ENCODE measurements around the gene BCL2. TPM values are rescaled to one million over a fixed set of nuclear protein-coding genes. Genes with fewer than 3 reads are reported as not detected.
"Not testable (repeated sequence)": the region's sequence is repeated elsewhere in the genome, so short reads cannot be mapped to it uniquely, and the experiment has no call there.

Gene BCL2
- total RNA-seq, 2 experiments from 2014 or later = 66.0 to 88.9 TPM

DNA sequence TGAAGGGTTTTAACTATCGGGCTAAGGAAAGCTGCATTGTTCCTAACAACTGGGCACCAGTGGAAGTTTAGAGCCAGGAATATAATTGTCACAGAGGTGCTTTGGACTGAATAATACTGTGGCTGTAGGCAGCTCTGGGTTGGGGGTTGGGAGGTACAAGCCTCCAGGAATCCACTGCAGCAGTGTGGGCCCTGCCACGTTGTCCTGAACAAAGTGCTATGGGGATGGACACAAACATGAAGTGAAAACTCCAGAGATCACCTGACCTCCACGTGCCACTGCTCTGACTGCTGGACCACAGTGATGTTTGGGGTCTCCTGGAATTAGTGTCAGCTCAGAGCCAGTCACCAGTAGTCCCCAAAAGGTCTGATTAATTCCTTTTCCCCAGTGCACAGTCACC, 110.9 kb downstream of the BCL2 start:
- POLR2A ChIA-PET = interaction anchor here (0.6 to 0.7 kb wide), 2 partner anchors 50 to 109 kb away, joined by 3 to 4 read pairs; no protein-coding TSS in a partner anchor
- Mint-ChIP-seq H3K27me3 (no peaks in the 10 kb centered on the region), H3K9me3 (ENCODE audit: low read depth) (no peaks in the 10 kb centered on the region), H3K4me1 (peaks cover 98% of the 10 kb centered on the region), H3K27ac (peak overlapping the region; percentile 84), H3K36me3 (ENCODE audit: low read depth) (peaks cover 50% of the 10 kb centered on the region), H3K4me3 (peak overlapping the region; percentile 40)
- DNase-seq (no peak), ATAC-seq (no peak)
- CTCF ChIA-PET = interaction anchor here (1.0 kb wide), 1 partner anchor 106 kb away, joined by 3 read pairs; no protein-coding TSS in a partner anchor
- intact Hi-C loops (cut with DNase I, micrococcal nuclease) = no loop called here

DNA sequence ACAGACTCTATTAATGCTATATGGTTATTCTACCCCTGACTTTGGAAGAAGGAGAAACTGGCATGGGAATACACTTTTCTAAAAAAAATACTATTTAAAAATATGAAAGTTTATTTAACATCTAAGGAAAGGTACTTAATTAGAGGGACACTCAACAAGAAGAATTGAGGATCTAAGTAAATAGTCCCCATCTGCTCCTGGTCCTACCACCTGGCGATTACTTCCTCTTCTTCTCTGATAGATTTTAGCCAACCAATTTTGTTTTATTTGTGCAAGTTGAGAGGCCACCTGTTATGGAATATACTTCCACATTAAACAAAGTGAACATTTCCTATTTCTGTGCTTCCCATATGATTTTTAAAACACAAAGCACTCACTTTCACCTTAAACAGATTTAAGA, 111.7 kb downstream of the BCL2 start:
- Mint-ChIP-seq H3K9me3 (ENCODE audit: low read depth) (no peaks in the 10 kb centered on the region), H3K4me1 (peaks cover 96% of the 10 kb centered on the region), H3K27me3 (no peaks in the 10 kb centered on the region), H3K36me3 (ENCODE audit: low read depth) (peaks cover 48% of the 10 kb centered on the region), H3K27ac (peak overlapping the region; percentile 82), H3K4me3 (peak overlapping the region; percentile 58)
- ChIA-PET POLR2A (interaction anchor here (0.6 kb wide), 1 partner anchor 31 kb away, joined by 3 read pairs; no protein-coding TSS in a partner anchor), CTCF (interaction anchor here (1.0 to 1.5 kb wide), 5 partner anchors 46 to 115 kb away, joined by 3 to 5 read pairs (median 3); partner anchors contain the start of gene BCL2)
- ATAC-seq (no peak), DNase-seq (no peak)
- intact Hi-C loops (cut with DNase I, micrococcal nuclease) = no loop called here

DNA sequence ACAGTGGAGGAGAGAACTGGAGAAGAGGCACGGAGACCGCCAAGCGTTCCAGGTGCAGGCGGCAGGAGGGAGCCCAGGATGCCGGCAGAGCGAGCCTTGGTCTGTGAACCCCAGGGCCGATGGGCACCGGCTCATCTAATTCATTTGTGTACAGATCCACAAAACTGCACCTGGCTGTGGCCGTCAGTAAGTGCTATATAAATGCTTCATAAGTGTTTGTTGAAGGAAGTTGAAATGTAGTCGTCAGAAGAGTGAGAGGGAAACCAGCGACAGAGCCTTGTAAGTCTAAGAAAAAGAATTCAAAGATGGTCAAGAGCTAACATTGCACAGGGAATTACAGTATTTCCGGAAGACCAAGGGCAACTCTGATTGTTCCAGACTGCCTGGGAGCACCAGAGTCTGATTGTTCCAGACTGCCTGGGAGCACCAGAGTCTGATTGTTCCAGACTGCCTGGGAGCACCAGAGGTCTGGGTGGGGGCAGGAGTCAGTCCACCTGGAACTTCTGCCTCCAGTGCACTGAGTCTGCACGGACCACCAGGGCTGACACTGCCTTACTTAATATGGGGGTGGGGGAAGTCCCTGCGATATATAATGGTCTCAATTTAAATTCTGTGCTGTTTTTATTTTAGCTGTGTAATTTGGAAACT, 112.3 kb downstream of the BCL2 start:
- Mint-ChIP-seq H3K36me3 (ENCODE audit: low read depth) (peaks cover 46% of the 10 kb centered on the region), H3K4me3 (peak overlapping the region; percentile 58), H3K4me1 (peaks cover 96% of the 10 kb centered on the region), H3K27me3 (no peaks in the 10 kb centered on the region), H3K9me3 (ENCODE audit: low read depth) (no peaks in the 10 kb centered on the region), H3K27ac (peak overlapping the region; percentile 87)
- POLR2A ChIA-PET = interaction anchor here (0.6 kb wide), 1 partner anchor 31 kb away, joined by 3 read pairs; no protein-coding TSS in a partner anchor
- DNase-seq = no peak
- peak; percentile 33 for ATAC-seq
- intact Hi-C loops (cut with DNase I, micrococcal nuclease) = no loop called here
- CTCF ChIA-PET = interaction anchor here (1.0 to 1.5 kb wide), 5 partner anchors 46 to 116 kb away, joined by 3 to 5 read pairs (median 3); partner anchors contain the start of gene BCL2

DNA sequence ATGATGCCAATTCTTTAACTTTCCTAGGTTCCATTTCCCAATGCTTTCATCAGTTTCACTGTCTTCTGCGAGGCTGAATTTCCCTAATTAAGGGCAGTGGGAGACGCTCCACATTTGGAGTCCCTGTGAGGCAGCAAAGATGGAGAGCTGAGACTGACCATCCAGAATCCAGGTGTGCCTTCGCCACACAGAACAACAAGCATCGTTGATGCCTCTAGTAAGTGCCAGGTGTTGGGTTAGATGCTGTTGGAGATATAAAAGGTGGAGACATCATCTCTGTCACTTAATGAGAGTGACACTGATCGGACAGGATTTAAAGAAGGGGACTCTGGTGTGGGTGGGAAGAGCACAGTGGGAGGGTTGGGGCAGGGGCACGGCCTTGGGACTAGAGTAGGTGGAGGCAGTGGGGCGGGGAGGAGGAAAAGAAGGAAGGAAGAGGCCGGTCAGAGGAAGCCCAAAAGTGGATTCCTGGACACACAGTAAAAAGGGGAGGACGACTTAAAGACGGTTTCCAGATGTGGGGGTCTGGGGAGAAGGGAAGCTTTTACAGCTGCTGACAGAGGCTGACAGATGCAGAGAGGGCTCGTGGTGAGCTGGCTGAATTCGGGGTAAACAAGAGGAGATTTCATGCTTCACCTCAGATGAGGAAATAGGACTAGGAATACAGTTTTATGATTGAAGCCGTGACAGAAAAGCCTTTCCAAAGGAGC, 113.0 kb downstream of the BCL2 start:
- ATAC-seq (no peak), DNase-seq (no peak)
- POLR2A ChIA-PET = no interaction called here
- Mint-ChIP-seq H3K27ac (peak overlapping the region; percentile 87), H3K27me3 (no peaks in the 10 kb centered on the region), H3K4me1 (peaks cover 91% of the 10 kb centered on the region), H3K36me3 (ENCODE audit: low read depth) (peaks cover 41% of the 10 kb centered on the region), H3K4me3 (peak overlapping the region; percentile 58), H3K9me3 (ENCODE audit: low read depth) (no peaks in the 10 kb centered on the region)
- CTCF ChIA-PET = interaction anchor here (1.1 to 1.9 kb wide), 4 partner anchors 10 to 117 kb away, joined by 3 to 9 read pairs (median 4); partner anchors contain the start of gene BCL2
- intact Hi-C loops (cut with DNase I, micrococcal nuclease) = no loop called here

DNA sequence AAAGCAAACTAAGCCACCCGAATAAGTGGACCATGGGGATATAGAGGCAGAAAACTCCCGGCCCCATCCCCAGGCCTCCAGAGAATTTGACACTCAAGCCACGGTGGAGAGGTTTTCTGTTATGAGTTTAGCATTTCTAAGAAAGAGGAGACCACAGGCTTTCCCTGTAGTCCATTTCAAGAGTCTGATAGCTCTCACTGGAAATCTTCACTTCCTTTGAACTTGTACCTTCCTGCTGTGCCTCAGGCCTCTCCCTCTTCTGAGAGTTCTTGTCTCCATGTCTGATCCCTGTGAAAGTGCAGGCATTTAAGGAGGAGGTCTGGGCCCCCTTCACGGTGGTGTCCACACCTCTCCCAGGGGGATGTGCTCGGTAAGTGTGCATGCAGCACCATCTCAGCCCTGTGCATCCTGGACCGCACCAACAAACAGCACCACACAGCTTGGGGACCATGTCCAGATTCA, 113.7 kb downstream of the BCL2 start:
- POLR2A ChIA-PET = no interaction called here
- Mint-ChIP-seq H3K9me3 (ENCODE audit: low read depth) (no peaks in the 10 kb centered on the region), H3K27ac (peak overlapping the region; percentile 87), H3K36me3 (ENCODE audit: low read depth) (peaks cover 37% of the 10 kb centered on the region), H3K4me1 (peaks cover 91% of the 10 kb centered on the region), H3K4me3 (peak overlapping the region; percentile 58), H3K27me3 (no peaks in the 10 kb centered on the region)
- CTCF ChIA-PET = interaction anchor here (1.9 kb wide), 1 partner anchor 9 kb away, joined by 9 read pairs; no protein-coding TSS in a partner anchor
- intact Hi-C loops (cut with DNase I, micrococcal nuclease) = no loop called here
- ATAC-seq = peak; percentile 42
- no peak for DNase-seq

DNA sequence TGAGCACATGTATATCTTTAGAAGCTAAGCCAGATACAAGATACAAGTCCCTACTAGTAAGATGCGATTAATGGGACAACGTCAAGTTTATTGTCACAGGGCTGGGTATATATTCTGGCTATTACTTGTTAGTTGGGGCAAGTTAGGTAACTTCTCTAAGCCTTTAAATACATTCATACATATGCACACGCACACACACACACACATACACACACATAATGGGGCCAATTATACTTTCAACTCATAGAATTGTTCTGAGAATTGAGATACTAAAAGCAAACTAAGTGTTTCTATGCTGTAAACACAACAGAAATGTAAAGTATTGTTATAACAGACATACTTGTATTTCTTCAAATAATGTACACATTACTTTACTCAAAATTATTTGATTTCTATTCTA, 116.1 kb downstream of the BCL2 start:
- Mint-ChIP-seq H3K4me3 (no peak overlapping the region), H3K9me3 (ENCODE audit: low read depth) (no peaks in the 10 kb centered on the region), H3K27me3 (no peaks in the 10 kb centered on the region), H3K36me3 (ENCODE audit: low read depth) (peaks cover 23% of the 10 kb centered on the region), H3K27ac (no peak overlapping the region), H3K4me1 (peaks cover 72% of the 10 kb centered on the region)
- ChIA-PET POLR2A (no interaction called here), CTCF (interaction anchor here (0.5 to 2.4 kb wide), 5 partner anchors 8 to 187 kb away, joined by 3 to 9 read pairs (median 7); partner anchors contain the start of gene BCL2)
- DNase-seq (no peak), ATAC-seq (no peak)
- intact Hi-C loops (cut with DNase I, micrococcal nuclease) = loop anchor here in 1 of 2 experiments (5.0 kb wide), 1 partner anchor 34 kb away; no protein-coding TSS in a partner anchor

DNA sequence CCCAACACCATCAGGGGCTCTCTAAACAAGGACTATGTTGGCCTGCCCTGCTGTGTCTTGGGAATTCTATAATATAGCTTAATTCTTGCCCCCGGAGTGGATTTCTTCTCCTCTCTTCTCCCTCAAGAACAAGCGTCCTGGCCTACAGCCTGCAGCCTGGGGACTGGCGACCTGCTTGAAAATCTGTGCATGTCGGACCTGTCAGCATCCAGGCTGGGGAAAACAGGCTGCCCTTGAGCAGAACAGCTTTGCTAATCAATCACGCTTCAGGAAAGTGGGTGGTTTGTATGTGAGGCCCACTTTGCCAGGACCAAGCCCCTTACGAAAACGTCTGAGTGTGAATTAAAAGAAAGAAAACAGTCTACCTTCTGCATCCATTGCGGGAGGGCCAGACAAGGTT, 116.7 kb downstream of the BCL2 start:
- ChIA-PET CTCF (interaction anchor here (1.3 to 2.4 kb wide), 2 partner anchors 9 to 11 kb away, joined by 7 to 9 read pairs; no protein-coding TSS in a partner anchor), POLR2A (no interaction called here)
- H3K27me3 Mint-ChIP-seq = no peaks in the 10 kb centered on the region
- no peaks in the 10 kb centered on the region for H3K9me3 Mint-ChIP-seq (ENCODE audit: low read depth)
- no peak overlapping the region for H3K4me3 Mint-ChIP-seq
- DNase-seq (no peak), ATAC-seq (no peak)
- intact Hi-C loops (cut with DNase I, micrococcal nuclease) = loop anchor here in 1 of 2 experiments (5.0 kb wide), 1 partner anchor 34 kb away; no protein-coding TSS in a partner anchor
- H3K27ac Mint-ChIP-seq = peak overlapping the region; percentile 57
- H3K36me3 Mint-ChIP-seq (ENCODE audit: low read depth) = peaks cover 21% of the 10 kb centered on the region
- H3K4me1 Mint-ChIP-seq = peaks cover 65% of the 10 kb centered on the region

DNA sequence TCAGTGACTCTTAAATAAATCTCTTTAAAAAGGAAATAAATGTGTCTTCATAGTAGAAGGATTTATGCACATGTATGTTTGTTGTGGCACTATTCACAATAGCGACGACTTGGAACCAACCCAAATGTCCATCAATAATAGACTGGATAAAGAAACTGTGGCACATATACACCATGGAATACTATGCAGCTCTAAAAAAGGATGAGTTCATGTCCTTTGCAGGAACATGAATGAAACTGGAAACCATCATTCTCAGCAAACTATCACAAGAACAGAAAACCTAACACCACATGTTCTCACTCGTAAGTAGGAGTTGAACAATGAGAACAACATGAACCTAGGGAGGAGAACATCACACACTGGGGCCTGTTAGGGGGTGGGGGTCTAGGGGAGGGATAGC, 118.1 kb downstream of the BCL2 start:
- H3K9me3 Mint-ChIP-seq (ENCODE audit: low read depth); ATAC-seq; H3K27me3 Mint-ChIP-seq; DNase-seq; H3K4me3 Mint-ChIP-seq; POLR2A ChIA-PET; H3K27ac Mint-ChIP-seq: not testable (repeated sequence)
- intact Hi-C loops (cut with DNase I, micrococcal nuclease) = loop anchor here in 1 of 2 experiments (5.0 kb wide), 1 partner anchor 36 kb away; no protein-coding TSS in a partner anchor
- Mint-ChIP-seq H3K36me3 (ENCODE audit: low read depth) (peaks cover 15% of the 10 kb centered on the region), H3K4me1 (peaks cover 51% of the 10 kb centered on the region)
- CTCF ChIA-PET = interaction anchor here (1.3 kb wide), 1 partner anchor 116 kb away, joined by 7 read pairs; no protein-coding TSS in a partner anchor

DNA sequence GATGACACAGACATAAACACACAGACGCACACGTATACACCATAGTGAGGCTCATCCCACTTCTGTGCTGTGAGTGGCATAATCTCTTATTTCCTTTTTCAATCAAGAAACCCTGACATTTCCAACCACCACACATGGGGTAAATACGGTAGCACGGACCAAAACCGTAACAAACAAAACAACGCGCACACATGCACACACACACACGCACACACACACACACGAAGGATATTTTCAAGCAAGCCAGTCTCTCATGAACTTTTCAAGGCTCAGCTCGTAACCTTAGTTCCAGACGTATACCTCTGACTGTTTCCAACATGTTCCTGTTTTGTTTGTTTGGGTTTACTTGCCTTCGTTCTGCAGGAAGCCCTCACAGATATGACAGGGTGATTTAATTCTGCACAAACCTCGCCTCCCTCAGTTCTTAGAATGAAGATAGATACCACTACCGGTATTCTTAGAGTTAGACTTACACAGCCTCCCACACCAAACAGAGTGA, 119.8 kb downstream of the BCL2 start:
- DNase-seq = peak; percentile 56
- intact Hi-C loops (cut with DNase I, micrococcal nuclease) = loop anchor here (1.0 to 5.0 kb wide), 4 partner anchors 14 to 118 kb away; partner anchors contain the start of gene BCL2 (in 1 of the 2)
- ChIA-PET POLR2A (interaction anchor here (1.0 kb wide), 1 partner anchor 100 kb away, joined by 3 read pairs; no protein-coding TSS in a partner anchor), CTCF (interaction anchor here (0.6 to 1.3 kb wide), 3 partner anchors 118 to 534 kb away, joined by 3 to 7 read pairs (median 3); no protein-coding TSS in a partner anchor)
- peak; percentile 82 for ATAC-seq
- Mint-ChIP-seq H3K27ac (no peak overlapping the region), H3K9me3 (ENCODE audit: low read depth) (no peaks in the 10 kb centered on the region), H3K4me3 (no peak overlapping the region), H3K36me3 (ENCODE audit: low read depth) (peaks cover 5% of the 10 kb centered on the region), H3K4me1 (peaks cover 42% of the 10 kb centered on the region), H3K27me3 (no peaks in the 10 kb centered on the region)

DNA sequence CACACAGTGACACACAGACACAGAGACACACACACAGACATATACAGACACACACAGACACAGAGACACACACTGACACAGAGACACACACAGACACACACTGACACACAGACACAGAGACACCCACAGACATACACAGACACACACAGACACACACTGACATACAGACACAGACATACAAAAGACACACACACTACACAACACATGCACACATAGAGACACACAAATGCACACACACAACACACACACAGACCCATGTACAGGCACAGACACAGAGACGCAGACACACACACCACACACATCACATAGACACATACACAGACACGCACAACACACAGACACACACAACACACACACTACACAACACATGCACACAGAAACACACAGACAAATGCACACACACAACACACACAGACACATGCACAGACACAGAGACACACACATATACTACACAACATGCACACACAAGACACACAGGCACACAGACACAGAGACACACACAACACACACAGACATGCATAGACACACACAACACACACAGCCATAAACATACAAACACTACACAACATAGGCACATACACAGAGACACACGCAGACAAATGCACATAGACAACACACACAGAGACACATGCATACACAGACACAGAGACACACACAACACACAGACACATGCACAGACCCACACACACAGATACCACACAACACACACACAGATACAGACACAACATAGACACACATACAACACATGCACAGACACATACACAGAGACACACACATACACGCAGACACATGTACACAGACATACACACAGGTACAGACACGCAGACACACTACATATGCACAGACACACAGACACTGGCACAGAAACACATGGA, 120.5 kb downstream of the BCL2 start:
- no peaks in the 10 kb centered on the region for H3K27me3 Mint-ChIP-seq
- CTCF ChIA-PET = no interaction called here
- ATAC-seq (no peak), DNase-seq (no peak)
- peaks cover 6% of the 10 kb centered on the region for H3K36me3 Mint-ChIP-seq (ENCODE audit: low read depth)
- no peak overlapping the region for H3K27ac Mint-ChIP-seq
- POLR2A ChIA-PET = interaction anchor here (1.0 kb wide), 1 partner anchor 101 kb away, joined by 3 read pairs; no protein-coding TSS in a partner anchor
- intact Hi-C loops (cut with DNase I, micrococcal nuclease) = loop anchor here in 1 of 2 experiments (5.0 kb wide), 1 partner anchor 118 kb away; the partner anchor contains the start of gene BCL2
- no peaks in the 10 kb centered on the region for H3K9me3 Mint-ChIP-seq (ENCODE audit: low read depth)
- no peak overlapping the region for H3K4me3 Mint-ChIP-seq
- H3K4me1 Mint-ChIP-seq = peaks cover 35% of the 10 kb centered on the region

All from activated CD4-positive, alpha-beta T cell treated with anti-CD3 and anti-CD28 coated beads for 36 hours (primary cell).